ENCODE data around the gene FAM89A. TPM values are rescaled to one million over a fixed set of nuclear protein-coding genes. Genes with fewer than 3 reads are reported as not detected.

FAM89A gene
- total RNA-seq, 4 donors from 2014 or later = 11.1 to 63.0 (median 23.5) TPM

DNA sequence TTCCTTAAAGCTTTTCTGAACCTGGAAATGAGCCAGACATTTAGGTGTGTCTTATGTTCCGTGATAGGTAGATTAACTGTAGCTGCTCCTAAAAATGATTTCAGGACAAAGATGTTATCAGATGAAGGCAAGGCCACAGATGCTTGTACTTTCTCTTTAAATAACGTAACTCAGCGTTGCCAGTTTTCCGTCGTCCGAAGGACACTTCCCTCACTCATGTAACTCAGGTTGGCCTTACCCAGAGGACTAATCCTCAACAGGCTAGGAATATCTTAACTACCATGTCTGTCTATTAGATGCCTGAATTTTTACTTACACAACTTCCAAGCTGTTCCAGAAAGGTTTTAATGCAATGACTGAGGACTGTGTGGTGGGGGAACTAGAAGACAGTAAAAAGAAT, 35.4 kb upstream of the FAM89A start:
- Histone ChIP-seq H3K9me3 (no peaks in the 10 kb centered on the region), H3K36me3 (no peaks in the 10 kb centered on the region), H3K4me3 (no peak overlapping the region), H3K4me1 (no peaks in the 10 kb centered on the region), H3K27ac (no peak overlapping the region), H3K27me3 (no peaks in the 10 kb centered on the region)
- 74 to 83% methylated on average over 6 of the region's 6 CpGs for WGBS, 2 donors
- no peak for DNase-seq (ENCODE audit: low spot score in 2 of 2)
- TF ChIP-seq POLR2A (IDR thresholded peaks at IDR 0.05) (no peak), EP300 (IDR thresholded peaks at IDR 0.05) (no peak)
- TF ChIP-seq, protein P1, sequence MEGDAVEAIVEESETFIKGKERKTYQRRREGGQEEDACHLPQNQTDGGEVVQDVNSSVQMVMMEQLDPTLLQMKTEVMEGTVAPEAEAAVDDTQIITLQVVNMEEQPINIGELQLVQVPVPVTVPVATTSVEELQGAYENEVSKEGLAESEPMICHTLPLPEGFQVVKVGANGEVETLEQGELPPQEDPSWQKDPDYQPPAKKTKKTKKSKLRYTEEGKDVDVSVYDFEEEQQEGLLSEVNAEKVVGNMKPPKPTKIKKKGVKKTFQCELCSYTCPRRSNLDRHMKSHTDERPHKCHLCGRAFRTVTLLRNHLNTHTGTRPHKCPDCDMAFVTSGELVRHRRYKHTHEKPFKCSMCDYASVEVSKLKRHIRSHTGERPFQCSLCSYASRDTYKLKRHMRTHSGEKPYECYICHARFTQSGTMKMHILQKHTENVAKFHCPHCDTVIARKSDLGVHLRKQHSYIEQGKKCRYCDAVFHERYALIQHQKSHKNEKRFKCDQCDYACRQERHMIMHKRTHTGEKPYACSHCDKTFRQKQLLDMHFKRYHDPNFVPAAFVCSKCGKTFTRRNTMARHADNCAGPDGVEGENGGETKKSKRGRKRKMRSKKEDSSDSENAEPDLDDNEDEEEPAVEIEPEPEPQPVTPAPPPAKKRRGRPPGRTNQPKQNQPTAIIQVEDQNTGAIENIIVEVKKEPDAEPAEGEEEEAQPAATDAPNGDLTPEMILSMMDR (IDR thresholded peaks at IDR 0.05) = no peak

GRCh38 chr1:231075020-231075419, 35.0 kb upstream of the FAM89A start:
- H3K27me3 ChIP-seq = no peaks in the 10 kb centered on the region
- no peak for DNase-seq (ENCODE audit: low spot score in 2 of 2)
- 84 to 89% methylated on average over 6 of the region's 6 CpGs for WGBS, 2 donors
- no peak overlapping the region for H3K27ac ChIP-seq
- no peak for TF ChIP-seq POLR2A (IDR thresholded peaks at IDR 0.05)
- TF ChIP-seq, protein P1 (IDR thresholded peaks at IDR 0.05) = no peak
- no peak for TF ChIP-seq EP300 (IDR thresholded peaks at IDR 0.05)
- no peaks in the 10 kb centered on the region for H3K36me3 ChIP-seq
- no peaks in the 10 kb centered on the region for H3K4me1 ChIP-seq
- no peak overlapping the region for H3K4me3 ChIP-seq
- H3K9me3 ChIP-seq = no peaks in the 10 kb centered on the region

- Histone ChIP-seq H3K27me3 (no peaks in the 10 kb centered on the region), H3K9me3 (no peaks in the 10 kb centered on the region), H3K4me1 (no peaks in the 10 kb centered on the region), H3K4me3 (no peak overlapping the region), H3K27ac (no peak overlapping the region), H3K36me3 (no peaks in the 10 kb centered on the region)
- DNase-seq (ENCODE audit: low spot score in 2 of 2) = no peak
- TF ChIP-seq POLR2A (IDR thresholded peaks at IDR 0.05) (no peak), EP300 (IDR thresholded peaks at IDR 0.05) (no peak)
- TF ChIP-seq, protein P1 (IDR thresholded peaks at IDR 0.05) = no peak
- WGBS, 2 donors = 47 to 56% methylated on average over 2 of the region's 2 CpGs
Measured at GRCh38 chr1:231074046-231074445, 34.0 kb upstream of the FAM89A start.

DNA sequence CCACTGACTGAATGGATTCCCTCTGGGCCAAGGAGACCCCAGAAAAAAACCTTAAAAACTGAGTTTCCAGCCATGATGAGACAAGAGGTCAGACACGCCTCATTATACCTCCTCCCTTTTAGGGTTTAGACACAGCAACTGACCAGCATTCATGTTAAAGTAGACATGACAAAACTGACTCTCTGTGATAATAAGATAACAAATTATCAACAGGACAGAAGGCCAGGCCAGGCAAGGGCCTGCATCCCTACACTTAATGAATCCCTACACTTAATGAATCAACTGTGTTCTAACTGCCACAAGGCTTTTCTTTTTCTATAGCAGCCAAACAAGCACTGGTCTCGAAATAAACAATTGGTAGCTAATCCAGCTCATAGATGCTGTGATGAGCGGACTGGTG, 33.3 kb upstream of the FAM89A start:
- WGBS, 2 donors = 88 to 93% methylated on average over 3 of the region's 3 CpGs
- H3K27ac ChIP-seq = no peak overlapping the region
- DNase-seq (ENCODE audit: low spot score in 2 of 2) = no peak
- no peak for TF ChIP-seq EP300 (IDR thresholded peaks at IDR 0.05)
- TF ChIP-seq, protein P1 (IDR thresholded peaks at IDR 0.05) = no peak
- TF ChIP-seq POLR2A (IDR thresholded peaks at IDR 0.05) = no peak
- H3K4me1 ChIP-seq = no peaks in the 10 kb centered on the region
- H3K27me3 ChIP-seq = no peaks in the 10 kb centered on the region
- no peak overlapping the region for H3K4me3 ChIP-seq
- no peaks in the 10 kb centered on the region for H3K9me3 ChIP-seq
- H3K36me3 ChIP-seq = no peaks in the 10 kb centered on the region

- Histone ChIP-seq H3K9me3 (no peaks in the 10 kb centered on the region), H3K27ac (no peak overlapping the region), H3K4me1 (no peaks in the 10 kb centered on the region), H3K36me3 (no peaks in the 10 kb centered on the region), H3K4me3 (no peak overlapping the region), H3K27me3 (no peaks in the 10 kb centered on the region)
- 59 to 63% methylated on average over 3 of the region's 3 CpGs for WGBS, 2 donors
- no peak for DNase-seq (ENCODE audit: low spot score in 2 of 2)
- TF ChIP-seq, protein P1 (IDR thresholded peaks at IDR 0.05) = no peak
- TF ChIP-seq POLR2A (IDR thresholded peaks at IDR 0.05) (no peak), EP300 (IDR thresholded peaks at IDR 0.05) (no peak)
Measured at GRCh38 chr1:231072502-231073094, 32.5 kb upstream of the FAM89A start.

All from tibial nerve (tissue), 4 donors.